ENCODE data around the gene MCTP1. TPM values are rescaled to one million over a fixed set of nuclear protein-coding genes. Genes with fewer than 3 reads are reported as not detected.

Gene MCTP1
- total RNA-seq, 1 experiment from 2014 or later = 0.44 TPM

DNA sequence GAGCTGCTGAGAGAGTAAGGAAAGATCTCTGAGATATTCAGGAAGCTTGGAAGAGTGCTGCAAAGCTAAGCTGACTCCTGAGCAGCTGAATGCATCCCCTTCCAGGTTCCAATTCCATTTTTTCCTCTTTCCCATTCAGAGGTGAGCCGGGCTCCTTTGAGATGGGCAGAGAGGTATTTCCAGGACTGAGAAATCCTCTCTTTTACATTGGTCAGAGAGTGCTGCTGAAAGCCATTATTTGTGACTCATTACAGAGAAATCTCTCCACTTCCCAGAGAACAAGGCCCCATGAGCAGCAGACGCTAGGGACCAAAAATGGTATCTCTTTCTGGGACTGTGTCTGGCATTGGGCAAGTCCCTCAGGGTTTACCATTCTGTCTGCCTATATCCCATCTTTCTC is 3.7 kb downstream of the MCTP1 start (continued):
- 0 out of 2 replicates have a peak, but pooled peaks have one; percentile 19 for TF ChIP-seq CEBPB (IDR thresholded peaks at IDR 0.05; ENCODE audit: low read depth)
- peak; percentile 75 for TF ChIP-seq SP1 (IDR thresholded peaks at IDR 0.05; ENCODE audit: low read depth)
- TF ChIP-seq ELF1 (IDR thresholded peaks at IDR 0.05; ENCODE audit: borderline replicate concordance, low read depth) = no peak
- no peak for TF ChIP-seq POLR2AphosphoS5 (IDR thresholded peaks at IDR 0.05; ENCODE audit: low read depth, low read length)

- peak overlapping the region; percentile 44 for H3K4me2 ChIP-seq (ENCODE audit: low read length)
- no peaks in the 10 kb centered on the region for H3K9me2 ChIP-seq (ENCODE audit: insufficient read depth)
- no peaks in the 10 kb centered on the region for H4K20me1 ChIP-seq (ENCODE audit: insufficient read depth)
- H3K27me3 ChIP-seq (ENCODE audit: insufficient read depth, low read length) = no peaks in the 10 kb centered on the region
- CTCF ChIA-PET = no interaction called here
- no peak for ATAC-seq
- H2AFZ ChIP-seq (ENCODE audit: low read depth, low read length, poor library complexity, severe bottlenecking) = peak overlapping the region; percentile 23
- intact Hi-C loops (cut with micrococcal nuclease) = loop anchor here (10.0 kb wide), 1 partner anchor 564 kb away; no protein-coding TSS in a partner anchor
- no peaks in the 10 kb centered on the region for H3K79me2 ChIP-seq (ENCODE audit: insufficient read depth, low read length)
- no peak overlapping the region for H3K9ac ChIP-seq (ENCODE audit: low read length)
- no peak for DNase-seq (ENCODE audit: low read depth, low spot score)
- no peaks in the 10 kb centered on the region for H3K36me3 ChIP-seq (ENCODE audit: control insufficient read depth in 1 of 2, insufficient read depth in 2 of 2, low read length in 2 of 2)
- no peak overlapping the region for H3K27ac ChIP-seq (ENCODE audit: low read depth, low read length)
- no peak overlapping the region for H3K4me3 ChIP-seq (replicated peaks in 1 of 2; ENCODE audit: low read depth in 1 of 2, low read length in 2 of 2)
- H3K9me3 ChIP-seq (ENCODE audit: control insufficient read depth in 1 of 2, insufficient read depth in 1 of 2, low read depth in 1 of 2, low read length in 2 of 2) = no peaks in the 10 kb centered on the region
- BruUV-seq (replicated peaks) = no TSS peak
- POLR2A ChIA-PET = no interaction called here
- RAD21 ChIA-PET (ENCODE audit: low non-redundant PET in 1 of 2, low total read pairs in 2 of 2, uncharacterized antibody in 2 of 2, unreplicated experiment in 2 of 2) = no interaction called here
- H3K4me1 ChIP-seq (ENCODE audit: control insufficient read depth in 1 of 2, insufficient read depth in 2 of 2, low read length in 2 of 2) = peaks cover 5 to 25% of the 10 kb centered on the region in 2 experiments; a peak in 2 of 4 replicates
- TF ChIP-seq CEBPB (IDR thresholded peaks at IDR 0.05; ENCODE audit: low read depth) (no peak), ELF1 (IDR thresholded peaks at IDR 0.05; ENCODE audit: borderline replicate concordance, low read depth) (no peak), FOSL1 (IDR thresholded peaks at IDR 0.05; ENCODE audit: low read depth) (no peak), ATF3 (IDR thresholded peaks at IDR 0.05) (no peak), RAD21 (IDR thresholded peaks at IDR 0.05; ENCODE audit: low read depth) (no peak), POLR2AphosphoS5 (IDR thresholded peaks at IDR 0.05; ENCODE audit: low read depth, low read length) (no peak), ZNF274 (IDR thresholded peaks at IDR 0.05; ENCODE audit: low read depth, low read length) (no peak), ZBTB33 (IDR thresholded peaks at IDR 0.05; ENCODE audit: extremely low read depth, insufficient replicate concordance, low read length) (no peak), EGR1 (IDR thresholded peaks at IDR 0.05; ENCODE audit: low read depth) (no peak), SP1 (IDR thresholded peaks at IDR 0.05; ENCODE audit: low read depth) (no peak), YY1 (IDR thresholded peaks at IDR 0.05; ENCODE audit: extremely low read depth, insufficient replicate concordance, low read depth, low read length) (no peak), CBX3 (IDR thresholded peaks at IDR 0.05; ENCODE audit: low read depth) (no peak), CTCF (IDR thresholded peaks at IDR 0.05 in 2 of 3, conservative IDR thresholded peaks at IDR 0.05 in 1 of 3; ENCODE audit: borderline replicate concordance in 1 of 3, insufficient read depth in 1 of 3, low read depth in 2 of 3, low read length in 2 of 3) (no peak), REST (IDR thresholded peaks at IDR 0.05; ENCODE audit: low read depth) (no peak), EZH2phosphoT487 (IDR thresholded peaks at IDR 0.05; ENCODE audit: borderline replicate concordance) (no peak), SIN3A (IDR thresholded peaks at IDR 0.05; ENCODE audit: low read depth) (no peak), ZFX (IDR thresholded peaks at IDR 0.05) (no peak)
Measured at GRCh38 chr5:95280401-95281095, 4.3 kb downstream of the MCTP1 start.

Data from HCT116 (cell line).